ENCODE measurements around the gene SFT2D3. TPM values are rescaled to one million over a fixed set of nuclear protein-coding genes. Genes with fewer than 3 reads are reported as not detected.

Gene SFT2D3
- total RNA-seq, 1 experiment from 2014 or later: 4.7 TPM

DNA sequence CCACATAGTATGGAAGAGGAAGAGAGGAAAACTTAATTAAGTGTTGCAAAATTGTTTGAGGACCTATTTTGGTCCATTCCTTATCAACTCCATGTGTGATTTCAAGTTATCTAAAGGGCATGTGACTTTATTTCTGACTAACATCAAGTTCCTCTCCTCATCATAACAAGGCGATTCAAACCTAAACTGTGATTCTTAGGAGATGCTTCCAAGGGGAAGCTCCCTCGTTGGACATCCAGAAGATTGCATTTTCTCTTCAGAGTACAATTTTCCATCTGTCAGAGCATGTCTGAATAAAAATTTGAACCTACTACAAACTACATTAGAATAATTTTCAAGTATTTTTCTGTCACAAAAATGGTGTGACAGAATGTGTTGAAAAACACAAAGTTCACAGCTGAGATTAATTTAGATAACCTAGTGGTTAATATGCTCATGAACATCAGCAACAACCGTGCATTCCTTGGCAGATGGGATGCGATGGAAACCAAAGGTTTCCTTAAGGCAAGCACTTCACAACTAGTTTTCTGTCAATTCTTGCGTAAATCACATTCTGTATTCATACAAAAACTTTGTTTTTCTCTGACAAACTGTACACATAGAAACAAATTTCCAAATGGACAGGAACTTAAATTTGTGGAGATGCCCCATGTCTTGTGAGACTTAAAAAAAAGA lies 4.2 kb downstream of the SFT2D3 start:
- no CpG with 5 or more reads among the region's 5 CpGs for WGBS (ENCODE audit: extremely low coverage, insufficient read length, low lambda C conversion rate)

More for the DNA sequence above, 4.2 kb downstream of the SFT2D3 start:
- no peak overlapping the region for H2AK5ac ChIP-seq (ENCODE audit: insufficient read length, low read length)
- no peak overlapping the region for H3K4me3 Mint-ChIP-seq
- H3K18ac ChIP-seq (ENCODE audit: insufficient read length, low read depth, low read length): no peak overlapping the region
- peaks cover 11 to 16% of the 10 kb centered on the region in 2 experiments for H3K4me1 Mint-ChIP-seq
- no peak overlapping the region for H2BK20ac ChIP-seq (ENCODE audit: low read depth, low read length, poor library complexity, severe bottlenecking)
- no peak overlapping the region for H3K23ac ChIP-seq (ENCODE audit: insufficient read length, low read depth, low read length)
- H3K4me1 ChIP-seq (ENCODE audit: insufficient read depth, low read length): peaks cover 3% of the 10 kb centered on the region; the same call in 1 of the 2 replicates
- peaks cover 3% of the 10 kb centered on the region; the same call in 1 of the 2 replicates for H3K79me2 ChIP-seq (ENCODE audit: insufficient read depth, low read length)
- H2BK5ac ChIP-seq (ENCODE audit: insufficient read length, low read length): no peak overlapping the region
- no peaks in the 10 kb centered on the region for H4K20me1 ChIP-seq (ENCODE audit: control insufficient read depth, insufficient read depth, insufficient read length)
- no peak overlapping the region for H3K4ac ChIP-seq (ENCODE audit: low read depth, low read length)
- H4K5ac ChIP-seq (ENCODE audit: insufficient read length, low read depth, low read length): no peak overlapping the region
- no peak overlapping the region for H3K56ac ChIP-seq (ENCODE audit: insufficient read length, low read depth, low read length)
- H3K4me2 ChIP-seq (ENCODE audit: insufficient read depth, insufficient read length, low read length): no peak overlapping the region
- no peak overlapping the region for H3K27ac ChIP-seq (ENCODE audit: insufficient read length, low read depth, low read length)
- no peak overlapping the region for H3K14ac ChIP-seq (ENCODE audit: insufficient read depth, low read length)
- peaks cover 3% of the 10 kb centered on the region for H3K23me2 ChIP-seq (ENCODE audit: insufficient read length, low read depth, low read length, poor library complexity, severe bottlenecking)
- H3T11ph ChIP-seq (ENCODE audit: low read length): no peak overlapping the region
- TF ChIP-seq, protein P1, sequence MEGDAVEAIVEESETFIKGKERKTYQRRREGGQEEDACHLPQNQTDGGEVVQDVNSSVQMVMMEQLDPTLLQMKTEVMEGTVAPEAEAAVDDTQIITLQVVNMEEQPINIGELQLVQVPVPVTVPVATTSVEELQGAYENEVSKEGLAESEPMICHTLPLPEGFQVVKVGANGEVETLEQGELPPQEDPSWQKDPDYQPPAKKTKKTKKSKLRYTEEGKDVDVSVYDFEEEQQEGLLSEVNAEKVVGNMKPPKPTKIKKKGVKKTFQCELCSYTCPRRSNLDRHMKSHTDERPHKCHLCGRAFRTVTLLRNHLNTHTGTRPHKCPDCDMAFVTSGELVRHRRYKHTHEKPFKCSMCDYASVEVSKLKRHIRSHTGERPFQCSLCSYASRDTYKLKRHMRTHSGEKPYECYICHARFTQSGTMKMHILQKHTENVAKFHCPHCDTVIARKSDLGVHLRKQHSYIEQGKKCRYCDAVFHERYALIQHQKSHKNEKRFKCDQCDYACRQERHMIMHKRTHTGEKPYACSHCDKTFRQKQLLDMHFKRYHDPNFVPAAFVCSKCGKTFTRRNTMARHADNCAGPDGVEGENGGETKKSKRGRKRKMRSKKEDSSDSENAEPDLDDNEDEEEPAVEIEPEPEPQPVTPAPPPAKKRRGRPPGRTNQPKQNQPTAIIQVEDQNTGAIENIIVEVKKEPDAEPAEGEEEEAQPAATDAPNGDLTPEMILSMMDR (conservative IDR thresholded peaks at IDR 0.05): no peak
- no peak overlapping the region for H3K9ac ChIP-seq (ENCODE audit: extremely low read depth, insufficient read length, low read length)
- H2BK15ac ChIP-seq (ENCODE audit: low read depth, low read length): no peak overlapping the region
- no peaks in the 10 kb centered on the region for H3K27me3 ChIP-seq (ENCODE audit: insufficient read depth, low read length)
- no peak overlapping the region for H2BK12ac ChIP-seq (ENCODE audit: insufficient read length, low read depth, low read length)
- DNase-seq: no peak
- H2BK120ac ChIP-seq (ENCODE audit: low read depth, low read length, poor library complexity, severe bottlenecking): no peak overlapping the region
- peaks cover 17 to 68% (median 66%) of the 10 kb centered on the region in 3 experiments for H3K36me3 Mint-ChIP-seq (ENCODE audit: insufficient read depth in 1 of 3, low read depth in 3 of 3)
- H3K27me3 Mint-ChIP-seq (ENCODE audit: low read depth): no peaks in the 10 kb centered on the region
- no peaks in the 10 kb centered on the region for H3K9me3 ChIP-seq (ENCODE audit: control insufficient read depth, low read depth, low read length)
- no peak overlapping the region for H4K8ac ChIP-seq (replicated peaks; ENCODE audit: insufficient read length, low read depth, low read length)
- H4K91ac ChIP-seq (ENCODE audit: insufficient read length, low read depth, low read length): no peak overlapping the region
- no peak overlapping the region for H3K27ac Mint-ChIP-seq
- H3K79me1 ChIP-seq (ENCODE audit: insufficient read depth, low read depth, low read length, poor library complexity, severe bottlenecking): no peaks in the 10 kb centered on the region
- H3K9me3 Mint-ChIP-seq: peaks cover 0 to 4% of the 10 kb centered on the region in 2 experiments; a peak in 1 of 5 replicates
- no peak overlapping the region for H2AFZ ChIP-seq (ENCODE audit: low read length)

All from H9 (cell line).